Measurements from ENCODE around the gene KRT75. TPM values are rescaled to one million over a fixed set of nuclear protein-coding genes. Genes with fewer than 3 reads are reported as not detected.

The KRT75 gene
- total and polyA plus RNA-seq, 2 experiments from 2014 or later, result not detected

GRCh38 chr12:52436000-52436827 is 2.0 kb upstream of the KRT75 start:
- Histone ChIP-seq H2AFZ (no peak overlapping the region), H3K36me3 (ENCODE audit: low read depth) (no peaks in the 10 kb centered on the region), H3K79me2 (ENCODE audit: insufficient read depth) (no peaks in the 10 kb centered on the region), H4K20me1 (ENCODE audit: insufficient read depth) (no peaks in the 10 kb centered on the region), H3K9ac (no peak overlapping the region), H3K9me2 (ENCODE audit: insufficient read depth) (no peaks in the 10 kb centered on the region), H3K4me3 (no peak overlapping the region), H3K27me3 (replicated peaks; ENCODE audit: insufficient read depth) (peaks cover 10% of the 10 kb centered on the region; the same call in 1 of the 2 replicates), H3K27ac (no peak overlapping the region), H3K9me3 (ENCODE audit: low read depth) (no peaks in the 10 kb centered on the region), H3K4me2 (ENCODE audit: unreplicated experiment) (no peak overlapping the region), H3K4me1 (ENCODE audit: insufficient read depth) (peaks cover 13% of the 10 kb centered on the region), H3F3A (ENCODE audit: insufficient read depth) (peaks cover 18% of the 10 kb centered on the region)
- in situ Hi-C loops (cut with MboI), result no loop called here
- DNase-seq, result peak; percentile 56
- 62% methylated on average over 9 of the region's 9 CpGs for WGBS, 2 experiments (ENCODE audit: low coverage in 1 of 2, low lambda C conversion rate in 2 of 2, missing lambda C conversion rate in 2 of 2)
- TF ChIP-seq EZH2phosphoT487 (IDR thresholded peaks at IDR 0.05; ENCODE audit: insufficient read depth, low read depth) (no peak), EZH2 (IDR thresholded peaks at IDR 0.05; ENCODE audit: insufficient read depth, poor library complexity, severe bottlenecking) (no peak)

- Histone ChIP-seq H3K4me2 (ENCODE audit: unreplicated experiment) (no peak overlapping the region), H3K36me3 (ENCODE audit: low read depth) (no peaks in the 10 kb centered on the region), H3K9me3 (ENCODE audit: low read depth) (no peaks in the 10 kb centered on the region), H3K4me1 (ENCODE audit: insufficient read depth) (peaks cover 7% of the 10 kb centered on the region), H3K9me2 (ENCODE audit: insufficient read depth) (no peaks in the 10 kb centered on the region), H3K9ac (no peak overlapping the region), H4K20me1 (ENCODE audit: insufficient read depth) (no peaks in the 10 kb centered on the region), H3K27me3 (replicated peaks; ENCODE audit: insufficient read depth) (peaks cover 10% of the 10 kb centered on the region; the same call in 1 of the 2 replicates), H3K27ac (no peak overlapping the region), H3K4me3 (no peak overlapping the region), H2AFZ (no peak overlapping the region), H3K79me2 (ENCODE audit: insufficient read depth) (no peaks in the 10 kb centered on the region), H3F3A (ENCODE audit: insufficient read depth) (peaks cover 14% of the 10 kb centered on the region)
- in situ Hi-C loops (cut with MboI), result no loop called here
- no peak for TF ChIP-seq EZH2 (IDR thresholded peaks at IDR 0.05; ENCODE audit: insufficient read depth, poor library complexity, severe bottlenecking)
- WGBS, 2 experiments (ENCODE audit: low coverage in 1 of 2, low lambda C conversion rate in 2 of 2, missing lambda C conversion rate in 2 of 2), result 96 to 98% methylated on average over 6 of the region's 6 CpGs
- DNase-seq, result no peak
Observed at GRCh38 chr12:52435659-52435999, 1.5 kb upstream of the KRT75 start.

GRCh38 chr12:52434760-52435530 is 774 bp upstream of the KRT75 start:
- in situ Hi-C loops (cut with MboI), result no loop called here
- 90 to 92% methylated on average over 6 of the region's 6 CpGs for WGBS, 2 experiments (ENCODE audit: low coverage in 1 of 2, low lambda C conversion rate in 2 of 2, missing lambda C conversion rate in 2 of 2)
- no peaks in the 10 kb centered on the region for H4K20me1 ChIP-seq (ENCODE audit: insufficient read depth)

GRCh38 chr12:52433501-52434080 is 580 bp downstream of the KRT75 start:
- Histone ChIP-seq H3K27ac (no peak overlapping the region), H3F3A (ENCODE audit: insufficient read depth) (peaks cover 5% of the 10 kb centered on the region; the same call in 1 of the 2 replicates), H2AFZ (no peak overlapping the region), H3K79me2 (ENCODE audit: insufficient read depth) (no peaks in the 10 kb centered on the region), H3K4me1 (ENCODE audit: insufficient read depth) (no peaks in the 10 kb centered on the region; the same call in 1 of the 2 replicates), H3K9me3 (ENCODE audit: low read depth) (no peaks in the 10 kb centered on the region), H3K9me2 (ENCODE audit: insufficient read depth) (no peaks in the 10 kb centered on the region), H3K4me3 (no peak overlapping the region), H3K36me3 (ENCODE audit: low read depth) (no peaks in the 10 kb centered on the region), H3K9ac (no peak overlapping the region), H4K20me1 (ENCODE audit: insufficient read depth) (no peaks in the 10 kb centered on the region), H3K27me3 (replicated peaks; ENCODE audit: insufficient read depth) (peaks cover 26% of the 10 kb centered on the region), H3K4me2 (ENCODE audit: unreplicated experiment) (no peak overlapping the region)
- no peak for TF ChIP-seq EZH2 (IDR thresholded peaks at IDR 0.05; ENCODE audit: insufficient read depth, poor library complexity, severe bottlenecking)
- TF ChIP-seq EZH2phosphoT487 (IDR thresholded peaks at IDR 0.05; ENCODE audit: insufficient read depth, low read depth), result no peak
- in situ Hi-C loops (cut with MboI), result no loop called here
- 89 to 93% methylated on average over 12 of the region's 12 CpGs for WGBS, 2 experiments (ENCODE audit: low coverage in 1 of 2, low lambda C conversion rate in 2 of 2, missing lambda C conversion rate in 2 of 2)
- DNase-seq, result no peak

More at GRCh38 chr12:52434760-52435530, 774 bp upstream of the KRT75 start:
- Histone ChIP-seq H3K36me3 (ENCODE audit: low read depth) (no peaks in the 10 kb centered on the region), H3K9me3 (ENCODE audit: low read depth) (no peaks in the 10 kb centered on the region), H3K4me1 (ENCODE audit: insufficient read depth) (peaks cover under 1% of the 10 kb centered on the region), H3K4me2 (ENCODE audit: unreplicated experiment) (no peak overlapping the region), H3F3A (ENCODE audit: insufficient read depth) (peaks cover 8% of the 10 kb centered on the region; the same call in 1 of the 2 replicates), H3K9me2 (ENCODE audit: insufficient read depth) (no peaks in the 10 kb centered on the region), H3K27ac (no peak overlapping the region), H3K4me3 (no peak overlapping the region), H2AFZ (no peak overlapping the region), H3K27me3 (replicated peaks; ENCODE audit: insufficient read depth) (peaks cover 15% of the 10 kb centered on the region), H3K79me2 (ENCODE audit: insufficient read depth) (no peaks in the 10 kb centered on the region), H3K9ac (no peak overlapping the region)
- peak; percentile 29 for DNase-seq
- TF ChIP-seq EZH2 (IDR thresholded peaks at IDR 0.05; ENCODE audit: insufficient read depth, poor library complexity, severe bottlenecking), result no peak
- no peak for TF ChIP-seq EZH2phosphoT487 (IDR thresholded peaks at IDR 0.05; ENCODE audit: insufficient read depth, low read depth)

All from GM23248 (cell line).